NCI-H2029 (cell line): ENCODE measurements around the gene GRAMD1B.

ENCODE experiments used
- DNase-seq: peaks from one replicate; lab custom pipeline; 2025; lab: John Stamatoyannopoulos, UW

The GRAMD1B gene

GRCh38 chr11:123409456-123410217 is 20.4 kb upstream of the GRAMD1B start:
- DNase-seq, result no peak

GRCh38 chr11:123410218-123410549 is 19.9 kb upstream of the GRAMD1B start:
- DNase-seq, result no peak

- no peak for DNase-seq
These were observed 16.4 kb upstream of the GRAMD1B start for GRCh38 chr11:123413636-123414035.

GRCh38 chr11:123416566-123416965 is 13.5 kb upstream of the GRAMD1B start:
- DNase-seq, result no peak

GRCh38 chr11:123418351-123419114 is 11.5 kb upstream of the GRAMD1B start:
- no peak for DNase-seq

GRCh38 chr11:123419731-123420452 is 10.2 kb upstream of the GRAMD1B start:
- DNase-seq, result no peak

GRCh38 chr11:123421589-123421988 is 8.5 kb upstream of the GRAMD1B start:
- DNase-seq, result no peak

GRCh38 chr11:123425367-123425766 is 4.7 kb upstream of the GRAMD1B start:
- no peak for DNase-seq

- DNase-seq, result peak; percentile 62
These were observed 3.3 kb upstream of the GRAMD1B start for GRCh38 chr11:123426789-123427188.

- DNase-seq, result no peak
These were observed 2.7 kb upstream of the GRAMD1B start for GRCh38 chr11:123427405-123427804.

- no peak for DNase-seq
These were observed 1.9 kb upstream of the GRAMD1B start for GRCh38 chr11:123428116-123428715.

GRCh38 chr11:123429336-123429735 is 733 bp upstream of the GRAMD1B start:
- no peak for DNase-seq

- peak; percentile 87 for DNase-seq
These were observed 840 bp downstream of the GRAMD1B start for GRCh38 chr11:123430721-123431497.

- peak; percentile 19 for DNase-seq
These were observed 1.6 kb downstream of the GRAMD1B start for GRCh38 chr11:123431619-123432018.

- DNase-seq, result no peak
These were observed 4.2 kb downstream of the GRAMD1B start for GRCh38 chr11:123434262-123434661.

GRCh38 chr11:123434911-123435310 is 4.8 kb downstream of the GRAMD1B start:
- DNase-seq, result peak; percentile 84

GRCh38 chr11:123437236-123437979 is 7.3 kb downstream of the GRAMD1B start:
- no peak for DNase-seq

- no peak for DNase-seq
These were observed 8.1 kb downstream of the GRAMD1B start for GRCh38 chr11:123438131-123438627.

- no peak for DNase-seq
These were observed 9.5 kb downstream of the GRAMD1B start for GRCh38 chr11:123439616-123440015.

GRCh38 chr11:123441161-123441560 is 11.1 kb downstream of the GRAMD1B start:
- no peak for DNase-seq
